Measurements from ENCODE around the gene TMEM270.

Gene TMEM270

DNA sequence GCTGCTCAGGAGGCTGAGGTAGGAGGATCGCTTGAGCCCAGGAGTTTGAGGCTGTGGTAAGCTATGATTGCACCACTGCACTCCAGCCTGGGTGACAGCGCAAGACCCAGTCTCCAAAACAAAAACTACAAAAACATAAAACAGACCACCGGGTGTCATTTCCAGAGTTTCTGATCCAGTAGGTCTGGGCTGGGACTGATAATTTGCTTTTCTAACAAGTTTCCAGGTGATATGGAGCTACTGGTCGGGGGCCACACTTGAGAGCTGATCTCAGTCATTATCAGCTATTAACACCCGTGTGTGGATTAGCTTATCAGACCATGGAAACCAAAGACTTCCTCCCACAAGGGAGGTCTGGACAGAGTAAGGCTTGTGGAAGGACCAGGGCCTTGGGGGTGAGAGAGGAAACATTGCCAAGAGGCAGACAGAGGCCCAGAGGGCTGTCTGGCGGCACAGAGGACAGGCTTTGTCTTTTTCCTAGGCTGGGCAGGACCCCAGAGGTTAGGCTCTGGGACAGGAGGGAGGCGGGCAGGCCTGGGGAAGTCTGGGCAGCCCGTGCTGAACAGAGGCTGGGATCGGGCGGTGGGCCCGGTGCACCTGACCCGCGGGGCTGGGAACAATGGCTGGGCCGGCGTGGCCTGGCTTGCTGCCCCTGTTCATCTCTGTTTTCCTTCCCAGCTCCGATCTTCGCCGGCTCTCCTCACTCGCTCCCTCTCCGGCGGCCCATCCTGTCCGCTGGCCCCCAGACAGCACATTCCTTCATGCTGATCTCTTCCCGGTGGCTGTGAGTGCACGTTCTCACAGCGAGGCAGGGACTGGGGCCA, 25.2 kb downstream of the TMEM270 start:
- no peak for DNase-seq (ENCODE audit: low read depth in 2 of 2)

DNA sequence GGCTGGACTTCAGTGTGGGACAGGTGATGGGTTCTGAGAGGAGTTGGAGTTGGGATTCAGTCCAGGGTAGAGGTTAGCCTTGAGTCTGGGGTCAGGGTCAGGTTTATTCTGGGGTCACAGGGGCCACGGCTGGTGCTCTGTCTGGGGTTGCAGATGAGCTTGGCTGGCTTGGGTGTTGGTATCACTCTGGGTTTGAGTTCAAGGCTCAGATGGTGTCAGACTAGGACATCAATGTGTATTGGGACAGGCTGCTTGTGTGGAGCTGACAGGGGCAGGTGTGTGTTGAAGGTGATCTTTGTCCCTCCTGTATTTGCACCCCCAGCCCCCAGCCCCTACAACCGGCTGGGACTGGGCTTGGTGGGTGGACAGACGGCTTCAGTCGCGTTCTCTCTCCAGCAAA, 26.8 kb downstream of the TMEM270 start:
- no peak for DNase-seq (ENCODE audit: low read depth in 2 of 2)

DNA sequence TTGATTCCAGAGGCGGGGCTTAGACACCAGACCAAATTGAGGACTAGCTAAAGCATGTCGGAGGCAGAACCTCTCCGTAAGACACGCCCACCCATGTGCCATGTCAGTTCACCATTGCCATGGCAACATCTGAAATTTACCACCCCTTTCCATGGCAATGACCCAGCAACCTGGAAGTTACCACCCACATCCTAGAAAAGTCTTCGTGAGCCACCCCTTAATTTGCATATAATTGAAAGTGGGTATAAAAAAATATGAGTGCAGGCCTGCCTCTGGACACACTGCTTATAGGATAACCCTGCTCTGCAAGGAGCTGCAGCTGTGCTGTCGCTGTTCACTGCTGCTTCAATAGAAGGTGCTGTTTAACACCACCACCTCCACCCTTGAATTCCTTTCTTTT, 28.0 kb downstream of the TMEM270 start:
- no peak for DNase-seq (ENCODE audit: low read depth in 2 of 2)

DNA sequence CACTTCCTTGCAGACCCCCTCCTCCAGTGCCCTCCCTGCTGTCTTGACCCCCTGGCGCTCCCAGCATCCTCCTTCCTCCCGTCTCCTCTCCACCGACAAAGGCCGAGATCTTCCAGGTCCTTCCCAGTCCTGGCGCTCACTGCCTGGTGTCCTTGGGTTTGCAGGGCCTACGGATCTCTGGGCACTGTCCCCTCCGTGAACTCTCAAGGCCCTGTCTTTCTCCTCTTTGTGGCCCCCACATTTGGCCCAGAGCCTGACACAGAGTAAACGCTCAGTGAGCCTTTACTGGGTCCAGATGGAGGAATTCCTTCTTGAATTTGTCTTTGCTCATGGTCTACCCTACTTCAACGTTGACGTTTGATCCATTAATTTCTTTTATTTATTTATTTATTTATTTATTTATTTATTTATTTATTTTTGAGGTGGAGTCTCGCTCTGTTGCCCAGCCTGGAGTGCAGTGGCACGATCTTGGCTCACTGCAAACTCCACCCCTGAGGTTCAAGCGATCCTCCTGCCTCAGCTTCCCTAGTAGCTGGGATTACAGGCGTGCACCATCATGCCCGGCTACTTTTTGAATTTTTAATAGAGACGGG, 29.7 kb downstream of the TMEM270 start:
- DNase-seq (ENCODE audit: low read depth in 2 of 2), result no peak

DNA sequence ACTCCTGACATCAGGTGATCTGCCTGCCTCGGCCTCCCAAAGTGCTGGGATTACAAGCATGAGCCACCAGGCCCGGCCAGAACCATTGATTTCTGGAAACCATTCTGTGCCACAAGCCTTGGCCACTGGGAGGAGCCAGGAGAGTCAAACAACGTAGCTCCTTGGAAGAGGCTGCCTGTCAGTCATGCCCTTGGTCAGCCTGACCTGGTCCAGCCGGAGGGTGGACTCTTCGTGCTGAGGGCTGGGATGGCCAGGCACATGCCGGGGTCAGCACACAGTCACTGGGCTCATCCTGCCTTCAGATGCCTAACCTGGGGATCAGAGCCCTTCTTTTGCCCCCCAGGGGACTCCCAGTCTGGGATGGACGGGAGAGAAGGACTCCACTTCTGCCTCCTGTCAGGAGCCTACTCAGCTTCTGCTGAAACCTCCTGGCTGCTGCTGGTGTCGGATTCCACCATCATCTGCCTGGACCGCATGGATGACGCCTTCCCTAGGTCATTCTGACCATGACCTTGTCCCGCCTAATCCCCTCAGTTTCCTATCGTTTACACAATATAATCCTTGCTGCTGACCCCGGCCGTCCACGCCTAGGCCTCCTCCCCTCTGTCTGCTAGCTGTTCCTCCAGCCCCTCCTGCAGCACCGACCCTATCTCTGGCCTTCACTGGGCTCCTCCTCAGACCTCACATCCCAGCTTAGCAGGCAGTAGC, 30.4 kb downstream of the TMEM270 start:
- DNase-seq (ENCODE audit: low read depth in 2 of 2), result no peak

DNA sequence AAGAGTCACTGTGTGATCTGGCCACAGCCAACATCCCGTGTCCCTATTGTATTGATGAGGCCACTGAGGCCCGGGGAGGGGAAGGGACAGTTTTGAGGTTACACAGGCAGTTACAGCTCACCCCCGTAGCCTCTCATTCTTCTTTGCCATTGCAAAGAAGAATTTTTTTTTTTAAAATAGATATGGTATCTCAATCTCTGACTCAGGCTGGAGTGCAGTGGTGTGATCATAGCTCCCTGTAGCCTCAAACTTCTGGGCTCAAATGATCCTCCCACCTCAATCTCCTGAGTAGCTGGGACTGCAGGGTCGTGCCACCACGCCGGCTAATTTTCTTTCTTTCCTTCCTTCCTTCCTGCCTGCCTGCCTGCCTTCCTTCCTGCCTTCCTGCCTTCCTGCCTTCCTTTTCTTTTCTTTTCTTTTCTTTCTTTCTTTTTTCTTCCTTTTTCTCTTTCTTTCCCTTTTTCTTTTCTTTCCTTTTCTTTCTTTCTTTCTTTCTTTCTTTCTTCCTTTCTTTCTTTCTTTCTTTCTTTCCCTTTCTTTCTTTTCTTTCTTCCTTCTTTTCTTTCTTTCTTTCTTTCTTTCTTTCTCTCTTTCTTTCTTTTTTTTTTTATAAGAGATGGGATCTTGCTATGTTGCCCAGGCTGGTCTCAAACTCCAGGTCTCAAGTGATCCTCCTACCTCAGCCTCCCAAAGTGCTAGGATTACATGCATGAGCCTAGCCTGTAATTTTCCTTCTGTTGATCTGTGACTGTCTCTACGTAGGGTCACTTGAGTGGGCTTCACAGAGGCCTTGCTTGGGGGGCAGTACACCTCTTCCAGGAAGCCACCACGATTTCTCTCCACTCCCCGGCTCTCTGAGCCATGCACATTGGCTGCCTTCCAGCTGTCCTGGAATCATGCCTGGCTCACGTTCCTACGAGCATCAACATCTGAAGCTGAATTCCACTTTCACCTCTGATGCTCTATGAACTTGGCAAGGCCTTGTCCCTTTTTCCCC, 31.3 kb downstream of the TMEM270 start:
- no peak for DNase-seq (ENCODE audit: low read depth in 2 of 2)

DNA sequence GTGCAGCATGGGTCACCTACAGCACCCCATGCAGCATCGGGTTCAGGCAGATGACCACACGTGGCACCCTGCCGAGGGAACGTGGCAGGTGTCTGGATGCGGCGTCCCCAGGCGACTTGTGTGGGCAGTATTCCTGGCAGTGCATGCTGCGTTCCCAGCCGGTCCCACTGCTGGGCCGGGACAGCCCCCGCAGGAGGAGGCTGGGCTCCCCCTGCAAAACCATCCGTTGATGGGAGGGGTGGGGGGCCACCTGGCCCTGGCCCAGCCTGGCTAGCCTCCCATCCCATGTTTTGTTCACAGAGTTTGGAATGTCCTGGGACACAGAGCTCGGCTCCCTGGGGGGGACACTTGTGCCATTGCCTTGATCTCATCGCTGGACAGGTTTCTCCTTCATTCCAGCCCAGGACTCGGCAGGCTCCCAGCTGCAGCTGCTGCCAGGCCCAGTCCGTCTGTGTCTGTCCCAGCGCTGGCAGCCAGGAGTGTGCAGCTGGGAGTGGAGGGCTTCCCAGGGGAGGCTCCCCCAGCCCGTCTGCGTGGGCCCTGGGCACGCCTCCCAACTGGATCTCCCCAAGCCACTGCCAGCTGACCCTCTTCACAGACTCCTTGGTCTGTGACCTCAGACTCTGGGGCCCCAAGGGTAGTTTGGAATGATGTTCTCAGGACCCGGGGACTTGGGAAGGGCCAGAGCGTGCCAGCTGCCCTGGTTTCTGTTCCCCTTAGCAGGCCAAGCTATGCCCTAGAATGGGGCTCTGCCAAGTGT, 32.6 kb downstream of the TMEM270 start:
- DNase-seq (ENCODE audit: low read depth in 2 of 2), result no peak

DNA sequence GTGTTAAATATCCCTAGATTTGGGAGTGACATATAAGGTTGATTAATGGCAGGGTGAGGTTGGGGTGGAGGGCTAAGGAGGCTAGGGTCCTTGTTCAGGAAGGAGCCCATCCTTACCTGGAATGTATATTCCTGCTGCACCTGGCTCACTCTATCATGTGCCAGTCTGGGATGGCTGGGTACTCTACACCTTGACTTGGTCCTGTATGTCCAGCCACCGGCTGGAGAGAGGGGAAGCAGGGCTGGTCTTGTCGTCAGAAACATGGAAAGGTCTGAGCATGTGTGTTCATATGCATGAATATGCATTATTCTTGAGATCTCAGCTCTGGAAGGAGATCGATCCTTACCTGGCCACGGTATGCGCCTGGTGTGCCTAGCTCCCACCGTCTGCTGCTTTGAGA, 33.2 kb downstream of the TMEM270 start:
- no peak for DNase-seq (ENCODE audit: low read depth in 2 of 2)

DNA sequence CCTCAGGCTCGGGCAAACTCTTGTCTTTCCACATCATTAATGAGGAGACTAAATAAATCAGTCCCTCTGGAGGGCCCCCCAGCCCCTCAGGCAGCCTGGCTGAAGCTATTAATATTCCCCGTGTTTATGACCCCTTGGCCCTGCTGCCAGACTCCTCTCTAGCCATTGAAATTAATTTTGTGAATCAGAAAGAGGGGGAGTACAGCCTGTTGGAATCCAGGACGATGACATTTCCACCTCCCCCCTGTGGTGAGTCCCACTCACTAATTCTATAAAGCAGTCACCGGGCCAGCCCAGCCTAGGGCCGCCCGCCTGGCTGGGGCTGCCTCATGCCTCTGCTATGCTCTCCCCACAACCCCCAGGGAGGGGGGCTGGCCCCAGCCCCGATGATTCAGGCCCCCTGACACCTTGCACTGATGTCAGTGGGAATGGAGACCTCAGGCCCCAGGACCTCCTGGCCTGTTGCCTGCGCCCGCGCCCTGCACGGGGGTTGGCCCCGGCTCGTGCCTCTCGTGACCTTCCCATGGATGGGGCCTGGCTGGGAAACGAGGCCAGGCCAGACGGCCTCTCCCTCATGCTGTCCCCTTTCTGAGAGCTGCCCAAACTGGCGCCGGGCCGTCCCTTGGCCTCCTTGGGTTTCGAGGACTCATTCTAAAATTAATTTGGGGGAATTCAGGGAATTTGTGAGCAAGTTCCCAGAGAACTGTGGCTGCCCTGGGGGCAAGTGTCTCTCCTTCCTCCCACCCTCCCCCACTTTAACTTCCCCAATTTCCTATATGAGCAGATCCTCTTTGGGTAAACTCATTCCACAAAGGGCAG, 34.0 kb downstream of the TMEM270 start:
- no peak for DNase-seq (ENCODE audit: low read depth in 2 of 2)

DNA sequence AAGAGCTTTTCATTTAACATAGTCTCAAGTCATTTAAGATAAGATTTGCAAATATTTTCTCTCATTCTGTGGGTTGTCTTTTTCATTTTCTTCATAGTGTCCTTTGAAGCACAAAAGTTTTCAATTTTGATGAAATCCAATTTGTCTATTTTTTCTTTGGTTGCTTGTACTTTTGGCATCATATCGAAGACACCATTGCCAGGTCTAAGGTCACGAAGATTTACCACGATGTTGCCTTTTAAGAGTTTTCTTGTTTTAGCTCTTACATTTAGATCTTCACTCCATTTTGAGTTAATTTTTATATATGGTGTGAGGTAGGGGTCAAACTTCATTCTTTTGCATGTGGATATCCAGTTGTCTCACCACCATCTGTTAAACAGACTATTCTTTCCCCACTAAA, 34.7 kb downstream of the TMEM270 start:
- DNase-seq (ENCODE audit: low read depth in 2 of 2), result no peak

DNA sequence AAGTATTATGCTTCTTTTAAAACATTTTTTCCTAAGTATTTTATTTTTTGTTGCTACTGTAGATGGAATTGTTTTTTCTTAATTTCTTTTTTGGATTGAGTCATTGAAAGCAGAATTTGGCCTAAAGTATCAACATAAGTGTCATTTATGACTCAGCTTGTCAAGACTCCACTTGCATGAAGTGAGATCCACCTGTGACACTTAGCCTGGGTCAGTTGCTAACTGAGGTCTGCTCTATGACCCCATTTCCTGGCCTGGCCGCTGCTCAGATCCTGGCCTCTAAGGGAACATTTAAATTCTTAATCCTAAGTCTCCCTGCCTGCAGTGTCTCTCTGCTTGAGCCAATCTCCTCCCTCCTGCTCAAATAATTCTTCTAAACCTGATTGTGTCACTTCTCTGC, 35.5 kb downstream of the TMEM270 start:
- DNase-seq (ENCODE audit: low read depth in 2 of 2), result no peak

DNA sequence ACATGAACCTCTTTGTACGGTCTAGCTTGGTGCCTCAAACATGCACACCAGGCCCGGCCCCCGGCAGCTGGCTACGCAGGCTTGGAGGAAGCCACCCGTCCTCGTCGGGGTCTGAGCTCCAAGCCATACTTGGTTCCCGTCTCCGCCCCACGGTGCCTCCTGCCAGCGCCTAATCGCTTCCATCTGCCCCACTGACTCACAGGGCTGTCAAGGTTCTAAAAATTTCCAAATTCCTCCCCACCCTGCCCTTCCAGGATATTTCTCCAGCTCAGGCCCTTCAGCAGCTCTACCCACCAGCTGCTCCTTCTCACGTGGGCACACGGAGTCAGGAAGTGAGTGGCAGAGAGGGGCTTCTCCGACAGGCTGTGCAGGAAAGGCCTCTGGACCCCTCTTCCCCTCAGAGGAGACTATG, 38.8 kb downstream of the TMEM270 start:
- no peak for DNase-seq (ENCODE audit: low read depth in 2 of 2)

DNA sequence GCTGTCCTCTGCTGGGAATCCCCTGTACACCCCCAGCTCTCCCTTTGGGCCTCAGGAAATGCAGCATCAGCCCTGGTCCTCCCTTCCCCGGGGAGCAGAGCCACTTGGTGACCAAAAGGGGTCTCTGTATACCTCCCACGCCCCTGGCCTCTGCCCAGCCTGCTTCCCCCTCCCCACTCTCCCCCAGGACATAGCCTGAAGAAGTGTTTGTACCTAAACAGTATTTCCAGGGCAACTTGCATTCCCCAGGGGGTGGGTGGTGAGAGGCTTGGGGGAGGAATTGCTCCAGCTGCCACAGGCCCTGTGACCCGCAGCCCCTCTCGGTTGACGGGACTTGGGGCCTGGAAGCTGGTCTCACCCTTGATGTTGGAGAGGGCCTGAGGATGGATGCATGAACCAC, 39.3 kb downstream of the TMEM270 start:
- DNase-seq (ENCODE audit: low read depth in 2 of 2), result no peak

DNA sequence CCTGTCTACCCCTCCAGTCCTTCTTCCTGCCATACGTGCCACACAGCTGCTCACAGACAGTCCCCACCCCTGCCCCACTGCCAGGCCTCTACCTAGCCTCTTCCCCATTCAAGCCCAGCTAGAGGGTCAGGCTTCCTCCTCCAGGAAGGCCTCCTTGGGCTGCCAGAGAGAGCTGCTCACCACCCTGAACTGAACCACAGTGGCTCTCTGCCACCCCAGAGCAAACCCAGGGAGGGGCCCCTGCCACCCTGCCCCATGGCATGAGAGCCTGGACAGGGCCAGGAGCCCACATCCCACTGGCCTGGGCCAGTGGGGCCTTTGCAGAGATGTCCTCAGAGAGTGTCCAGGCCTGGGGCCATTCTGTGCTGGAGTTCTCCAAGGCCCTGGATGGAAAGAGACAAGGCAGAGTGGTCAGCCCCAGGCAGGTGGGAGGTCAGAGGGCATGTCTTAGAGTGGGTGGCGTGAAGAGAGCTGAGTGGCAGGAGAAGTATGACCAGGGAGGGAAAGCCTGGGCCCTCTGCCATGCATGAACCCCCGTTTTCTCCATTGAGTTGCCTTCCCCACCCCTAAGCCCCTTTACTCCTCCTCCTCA, 40.4 kb downstream of the TMEM270 start:
- DNase-seq (ENCODE audit: low read depth in 2 of 2), result no peak

DNA sequence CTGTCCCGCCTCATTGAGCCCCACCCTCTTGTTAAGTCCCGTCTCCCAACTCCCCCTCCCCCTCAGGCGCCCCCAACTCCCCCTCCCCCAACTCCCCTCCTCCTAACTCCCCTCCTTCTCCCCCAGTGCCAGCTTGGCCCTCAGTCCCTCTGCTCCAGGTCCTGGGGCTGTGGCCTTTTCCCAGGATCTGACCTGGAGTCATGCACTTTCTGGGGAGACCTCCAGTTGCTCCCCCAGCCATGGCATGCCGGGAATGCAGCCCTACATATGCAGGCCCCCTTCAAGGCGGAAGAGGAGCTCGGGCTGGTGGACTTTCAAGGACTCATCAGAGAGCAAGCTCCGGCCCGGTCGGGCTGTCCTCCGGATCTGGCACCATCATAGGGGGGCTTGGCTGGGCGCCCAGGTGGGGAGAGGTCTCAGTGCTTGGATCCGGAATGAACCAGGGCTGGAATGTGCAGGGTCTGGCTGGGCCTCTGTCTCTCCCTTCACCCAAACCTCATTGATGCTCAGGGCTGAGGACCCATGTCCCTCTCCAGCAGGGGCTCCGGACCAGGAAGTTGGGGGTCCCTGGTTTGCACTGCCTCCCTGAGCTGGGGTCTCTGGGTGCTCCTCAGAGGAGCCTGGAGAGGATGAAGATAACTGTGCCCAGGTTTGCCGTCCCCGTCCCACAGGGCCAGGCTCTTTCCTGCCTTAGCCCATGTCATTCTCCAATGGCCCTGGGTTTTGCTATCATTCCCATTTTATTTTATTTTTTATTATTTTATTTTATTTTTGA, 41.1 kb downstream of the TMEM270 start:
- DNase-seq (ENCODE audit: low read depth in 2 of 2), result no peak

DNA sequence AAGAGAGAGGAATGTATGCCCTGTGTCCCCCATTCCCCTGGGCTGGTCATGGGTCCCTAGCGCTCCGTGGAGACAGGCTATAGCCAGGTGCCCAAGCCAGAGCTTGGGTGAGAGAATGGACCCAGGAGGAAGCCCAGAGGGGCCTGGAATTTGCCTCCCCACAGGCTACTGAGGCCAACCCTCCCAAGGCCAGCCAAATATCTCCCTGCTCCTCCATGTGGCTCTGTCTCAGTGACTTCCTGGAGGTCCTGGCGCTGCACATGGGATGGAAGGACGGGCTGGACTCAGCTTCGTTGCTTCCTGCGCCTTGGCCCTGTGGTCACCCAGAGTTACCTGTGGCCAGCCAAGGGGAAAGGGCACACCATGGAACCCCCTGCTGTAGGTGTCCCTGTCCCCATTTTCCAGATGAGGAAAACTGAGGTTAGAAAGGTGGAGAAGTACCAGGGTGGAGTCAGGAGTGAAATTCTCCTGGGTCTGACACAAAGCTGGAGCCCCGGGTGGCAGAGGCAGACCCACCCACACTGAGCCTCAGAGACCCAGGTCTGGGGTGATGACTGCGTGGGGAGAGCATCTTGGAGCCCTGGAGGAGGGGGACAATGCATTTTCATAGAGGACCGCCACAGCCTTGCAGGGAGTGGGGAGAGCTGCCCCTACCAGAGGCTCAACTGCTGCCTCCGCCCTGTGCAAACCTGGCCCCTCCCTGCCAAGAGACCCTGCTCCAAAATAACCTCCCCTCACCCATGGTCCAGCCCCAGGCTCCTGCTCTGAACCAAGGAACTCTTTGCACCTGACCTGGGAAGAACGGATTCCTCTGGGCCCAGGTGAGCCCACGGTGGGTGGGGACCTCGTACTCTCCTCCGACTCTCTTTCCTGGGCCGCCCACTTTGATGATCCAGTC, 42.6 kb downstream of the TMEM270 start:
- no peak for DNase-seq (ENCODE audit: low read depth in 2 of 2)

DNA sequence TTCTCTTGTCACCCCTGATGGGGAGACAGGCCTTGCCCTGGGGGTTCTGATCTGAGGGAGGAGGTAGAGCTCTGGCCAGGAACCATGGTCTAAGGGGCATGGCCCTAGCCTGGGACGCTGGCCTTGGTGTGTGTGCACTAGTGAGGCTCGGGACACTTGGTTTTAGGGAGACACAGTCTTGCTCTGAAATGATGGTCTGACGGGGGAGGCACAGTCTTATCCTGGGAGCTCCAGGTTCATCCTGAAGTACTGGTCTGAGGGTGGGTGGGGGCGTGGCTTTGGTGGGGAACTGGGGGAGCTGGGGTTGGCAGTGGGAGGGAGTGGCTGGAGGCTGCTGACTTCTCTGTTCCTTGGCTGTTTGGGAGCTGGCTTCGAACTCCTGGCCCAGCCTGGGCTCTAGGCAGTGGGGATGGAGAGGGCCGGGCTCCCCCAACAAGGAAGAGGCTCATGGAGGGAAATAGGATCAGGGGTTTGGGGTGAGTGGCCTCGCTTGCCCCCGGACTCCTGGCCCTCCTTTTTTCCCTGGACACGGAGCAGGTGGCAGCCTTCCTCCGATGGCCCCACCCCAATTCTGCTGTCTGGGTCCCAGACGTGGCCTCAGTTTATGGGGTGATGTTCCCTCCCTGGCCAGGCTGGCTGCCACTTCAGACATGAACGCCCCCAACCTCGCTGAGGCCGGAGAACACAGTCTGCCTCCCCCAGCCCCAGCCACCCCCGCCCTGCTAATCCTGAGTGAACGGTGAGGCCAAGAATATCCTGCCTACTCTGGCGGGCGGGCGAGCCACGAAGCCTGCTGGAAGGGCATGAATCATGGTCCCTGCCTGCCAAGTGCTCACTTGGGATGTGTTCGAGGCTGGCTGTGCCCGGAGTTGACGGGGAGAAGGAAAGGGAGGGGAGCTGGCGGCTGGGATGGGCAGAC, 43.5 kb downstream of the TMEM270 start:
- no peak for DNase-seq (ENCODE audit: low read depth in 2 of 2)

All from stimulated activated CD4-positive, alpha-beta T cell treated with anti-CD3 and anti-CD28 coated beads, Interleukin-12 subunit alpha, Interleukin-12 subunit beta, amount 100 ng/mL, for 24 hours (primary cell).